GM12873 (cell line): Measurements from ENCODE around the gene EDRF1.

ENCODE experiments used
- TF ChIP-seq, protein P1 (sequence below): IDR thresholded peaks from 2 replicates; pipeline ENCODE4 v1.5.1; 2012; ENCODE audit warnings: low read depth, mild to moderate bottlenecking, moderate library complexity, low read length, control low read depth; ENCODE audit not compliant: insufficient read depth; ENCODE audit errors: missing control alignments

Gene EDRF1

DNA sequence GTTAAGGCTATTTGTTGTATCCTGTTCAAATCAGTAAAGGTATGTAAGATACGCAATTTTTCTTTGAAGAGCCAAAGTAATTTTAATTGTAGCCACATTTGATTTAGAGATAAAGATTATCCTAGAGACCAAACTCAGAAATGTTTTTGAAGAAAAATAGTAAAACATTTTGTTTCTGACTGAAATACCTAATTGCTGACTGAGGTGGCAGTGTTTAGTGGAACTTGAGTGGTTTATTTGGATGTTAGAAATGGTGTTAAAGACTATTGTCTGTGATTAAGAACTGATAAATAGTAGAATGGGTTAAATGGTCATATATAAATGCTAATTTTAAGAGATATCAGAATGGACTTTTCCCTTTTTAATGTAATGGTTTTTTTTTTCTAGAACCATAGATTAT is 15.3 kb downstream of the EDRF1 start:
- TF ChIP-seq, protein P1, sequence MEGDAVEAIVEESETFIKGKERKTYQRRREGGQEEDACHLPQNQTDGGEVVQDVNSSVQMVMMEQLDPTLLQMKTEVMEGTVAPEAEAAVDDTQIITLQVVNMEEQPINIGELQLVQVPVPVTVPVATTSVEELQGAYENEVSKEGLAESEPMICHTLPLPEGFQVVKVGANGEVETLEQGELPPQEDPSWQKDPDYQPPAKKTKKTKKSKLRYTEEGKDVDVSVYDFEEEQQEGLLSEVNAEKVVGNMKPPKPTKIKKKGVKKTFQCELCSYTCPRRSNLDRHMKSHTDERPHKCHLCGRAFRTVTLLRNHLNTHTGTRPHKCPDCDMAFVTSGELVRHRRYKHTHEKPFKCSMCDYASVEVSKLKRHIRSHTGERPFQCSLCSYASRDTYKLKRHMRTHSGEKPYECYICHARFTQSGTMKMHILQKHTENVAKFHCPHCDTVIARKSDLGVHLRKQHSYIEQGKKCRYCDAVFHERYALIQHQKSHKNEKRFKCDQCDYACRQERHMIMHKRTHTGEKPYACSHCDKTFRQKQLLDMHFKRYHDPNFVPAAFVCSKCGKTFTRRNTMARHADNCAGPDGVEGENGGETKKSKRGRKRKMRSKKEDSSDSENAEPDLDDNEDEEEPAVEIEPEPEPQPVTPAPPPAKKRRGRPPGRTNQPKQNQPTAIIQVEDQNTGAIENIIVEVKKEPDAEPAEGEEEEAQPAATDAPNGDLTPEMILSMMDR: no peak

DNA sequence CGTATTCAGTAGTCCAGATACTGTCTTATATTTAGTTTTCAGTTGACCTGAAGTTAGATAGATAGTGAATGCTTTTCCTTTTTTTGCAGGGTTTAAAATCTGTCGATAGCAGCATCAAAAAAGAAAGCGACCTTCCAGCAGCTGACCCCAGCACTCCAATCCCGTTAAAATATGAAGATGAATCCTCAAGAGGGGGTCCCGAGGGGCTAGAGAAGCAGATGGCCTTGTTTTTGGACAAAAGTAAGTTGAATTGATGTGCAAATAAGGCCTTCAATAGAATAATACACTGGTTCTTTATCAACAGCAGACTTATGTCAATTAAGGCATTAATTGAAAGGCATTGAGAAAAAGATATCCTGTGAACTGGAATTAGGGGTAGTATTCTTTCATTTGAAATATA is 18.7 kb downstream of the EDRF1 start:
- TF ChIP-seq, protein P1: no peak

DNA sequence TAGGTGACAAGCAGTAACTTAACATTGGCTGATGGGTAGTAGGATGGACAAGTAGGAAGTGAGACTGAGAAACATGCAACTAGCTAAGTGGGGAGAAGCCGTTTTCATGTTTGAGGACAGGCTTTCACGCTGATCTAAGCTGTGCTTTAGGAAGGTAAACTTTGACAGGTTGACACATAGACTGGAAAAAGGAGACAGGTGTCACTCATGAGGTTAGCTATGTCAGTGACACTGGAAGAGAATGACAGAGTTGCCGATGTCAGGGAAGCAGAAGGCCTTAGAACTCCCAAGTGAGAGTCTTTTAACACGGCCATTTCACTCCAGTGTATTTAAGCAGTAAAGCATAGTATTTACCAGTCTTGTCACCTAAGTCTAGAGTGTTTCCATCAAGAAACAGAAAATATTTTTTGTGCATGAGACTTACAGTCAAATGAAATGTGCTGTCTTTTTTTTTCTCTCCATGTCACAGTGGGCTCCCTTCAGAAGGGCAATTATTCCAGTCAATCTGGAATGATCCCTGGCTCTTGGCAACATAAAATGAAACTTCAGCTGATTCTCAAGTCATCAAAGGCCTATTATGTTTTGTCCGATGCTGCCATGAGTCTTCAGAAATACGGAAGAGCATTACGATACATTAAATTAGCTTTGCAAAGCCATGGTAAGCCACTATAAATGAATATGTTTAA is 20.6 kb downstream of the EDRF1 start:
- TF ChIP-seq, protein P1: no peak

DNA sequence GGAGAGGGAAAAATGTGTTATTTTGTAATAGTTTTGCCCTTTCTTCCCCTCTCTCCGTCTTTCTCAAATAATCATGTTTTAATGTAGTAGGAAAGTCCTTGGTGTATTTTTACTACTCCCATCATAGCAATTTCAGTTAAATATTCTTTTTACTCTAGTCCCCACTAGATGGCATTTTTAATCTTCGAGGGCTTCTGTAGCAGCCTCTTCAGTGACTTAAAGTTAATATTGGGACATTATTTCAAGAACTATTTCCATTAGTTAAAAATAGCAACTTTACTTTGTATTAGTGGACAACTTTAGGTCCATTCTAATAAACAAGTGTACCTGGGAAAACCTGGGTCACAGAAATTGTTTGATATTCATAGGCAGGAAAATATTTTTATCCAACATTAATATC is 23.0 kb downstream of the EDRF1 start:
- TF ChIP-seq, protein P1: no peak

DNA sequence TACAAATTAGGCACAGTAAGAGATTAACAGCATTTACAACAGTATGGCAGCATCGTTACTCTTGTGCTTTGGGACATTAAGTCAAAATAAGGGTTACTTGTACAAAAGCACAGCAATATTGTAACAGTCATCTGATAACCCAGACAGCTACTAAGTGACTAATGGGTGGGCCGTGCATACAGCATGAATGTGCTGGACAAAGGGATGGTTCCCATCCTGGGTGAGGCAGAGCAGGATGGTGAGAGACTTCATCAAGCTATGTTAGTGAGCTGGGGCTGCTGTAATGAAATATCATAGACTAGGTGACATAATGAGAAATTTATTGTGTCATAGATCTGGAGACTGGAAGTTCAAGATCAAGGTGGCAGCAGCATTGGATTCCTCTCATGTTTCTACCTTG is 25.4 kb downstream of the EDRF1 start:
- TF ChIP-seq, protein P1: no peak

DNA sequence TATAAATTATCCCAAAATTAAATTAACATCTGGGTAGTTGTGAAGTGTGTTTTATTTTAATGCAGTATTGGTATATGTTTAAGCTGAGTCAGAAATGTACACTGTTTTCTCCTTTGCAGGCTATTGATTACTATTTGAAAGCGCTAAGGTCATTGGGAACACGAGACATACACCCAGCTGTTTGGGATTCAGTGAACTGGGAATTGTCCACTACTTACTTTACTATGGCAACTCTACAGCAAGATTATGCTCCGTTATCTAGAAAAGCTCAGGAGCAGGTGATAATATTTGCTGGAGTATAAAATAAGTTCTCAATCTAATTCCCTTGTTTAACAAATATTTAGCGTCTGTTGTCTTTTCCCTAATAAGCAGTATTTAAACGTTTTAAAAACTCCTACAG is 27.9 kb downstream of the EDRF1 start:
- TF ChIP-seq, protein P1: no peak

DNA sequence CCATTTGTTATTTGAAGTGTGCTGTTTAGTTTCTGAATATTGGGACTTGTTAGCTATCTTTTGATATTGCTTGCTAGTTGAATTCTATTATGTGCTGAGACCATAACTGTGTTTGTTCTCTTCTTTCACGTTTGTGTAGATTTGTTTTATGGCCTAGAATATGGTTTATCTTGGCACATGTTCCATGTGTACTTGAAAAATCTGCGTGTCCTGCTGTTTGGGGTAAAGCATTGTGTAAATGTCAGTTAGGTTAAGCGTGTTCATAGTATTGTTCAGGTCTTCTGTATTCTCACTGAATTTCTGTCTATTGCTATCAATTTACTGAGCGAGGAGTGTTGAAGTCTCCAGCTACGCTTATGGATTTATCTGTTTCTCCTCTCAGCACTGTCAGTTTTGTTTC is 36.7 kb downstream of the EDRF1 start:
- TF ChIP-seq, protein P1: no peak
